Loucy (cell line): ENCODE data around the gene ZNF154.

Experiments used
- H2AFZ ChIP-seq: fragments of 200-600 bp; sonication (generic); 2 replicates; pipeline ENCODE4 v1.6.0; 2016; ENCODE audit warnings: antibody characterized with exemption, mild to moderate bottlenecking, low read length, moderate library complexity
- H3F3A ChIP-seq: fragments of 200-600 bp; 2 replicates; pipeline ENCODE4 v1.6.0; 2016; ENCODE audit warnings: antibody characterized with exemption, low read depth, mild to moderate bottlenecking
- H3K27me3 ChIP-seq: fragments of 200-600 bp; sonication (generic); 2 replicates; pipeline ENCODE4 v1.6.1; 2014; ENCODE audit warnings: low read length, mild to moderate bottlenecking; ENCODE audit not compliant: insufficient read depth, poor library complexity, severe bottlenecking
- H3K36me3 ChIP-seq: fragments of 200-600 bp; sonication (generic); 2 replicates; pipeline ENCODE4 v1.6.1; 2016; ENCODE audit warnings: low read length; ENCODE audit not compliant: insufficient read depth
- H3K4me1 ChIP-seq: fragments of 200-600 bp; sonication (generic); 2 replicates; pipeline ENCODE4 v1.5.1; 2014; ENCODE audit warnings: low read length, mild to moderate bottlenecking; ENCODE audit not compliant: insufficient read depth, poor library complexity, severe bottlenecking
- H3K4me2 ChIP-seq: fragments of 200-600 bp; sonication (generic); 2 replicates; pipeline ENCODE4 v1.6.0; 2014; ENCODE audit warnings: antibody characterized with exemption, low read length, low read depth, mild to moderate bottlenecking; ENCODE audit not compliant: poor library complexity, severe bottlenecking
- H3K4me3 ChIP-seq: fragments of 200-600 bp; sonication (generic); 2 replicates; pipeline ENCODE4 v1.5.1; 2014; ENCODE audit warnings: low read length, mild to moderate bottlenecking, mixed read lengths; ENCODE audit not compliant: poor library complexity, severe bottlenecking
- H3K79me2 ChIP-seq: fragments of 200-600 bp; sonication (generic); 2 replicates; pipeline ENCODE4 v1.6.1; 2014; ENCODE audit warnings: low read length; ENCODE audit not compliant: insufficient read depth
- H3K9ac ChIP-seq: fragments of 200-600 bp; sonication (generic); 2 replicates; pipeline ENCODE4 v1.6.0; 2014; ENCODE audit warnings: mild to moderate bottlenecking, low read depth, low read length, moderate library complexity; ENCODE audit not compliant: poor library complexity, severe bottlenecking
- H3K9me2 ChIP-seq: fragments of 200-600 bp; sonication (generic); replicated peaks from 2 replicates; pipeline ENCODE4 v1.6.1; 2016; ENCODE audit warnings: low read depth, low read length, mixed read lengths
- H3K9me3 ChIP-seq: fragments of 200-600 bp; sonication (generic); 2 replicates; pipeline ENCODE4 v1.6.1; 2014; ENCODE audit warnings: mild to moderate bottlenecking, antibody characterized with exemption, low read length, low read depth; ENCODE audit not compliant: insufficient read depth
- H4K20me1 ChIP-seq: fragments of 200-600 bp; sonication (generic); 2 replicates; pipeline ENCODE4 v1.6.0; 2014; ENCODE audit warnings: antibody characterized with exemption, low read length, mild to moderate bottlenecking; ENCODE audit not compliant: insufficient read depth, poor library complexity, severe bottlenecking
- EZH2phosphoT487 ChIP-seq: fragments of 200-600 bp; IDR thresholded peaks from 2 replicates; pipeline ENCODE4 v1.6.1; 2018; ENCODE audit warnings: antibody characterized with exemption, mild to moderate bottlenecking, moderate library complexity, borderline replicate concordance
- TF ChIP-seq, protein P1 (sequence below): fragments of 200-600 bp; sonication (generic); conservative IDR thresholded peaks from 2 replicates; pipeline ENCODE4 v1.5.1; 2014; ENCODE audit warnings: mild to moderate bottlenecking, antibody characterized with exemption, low read length

ZNF154 gene

DNA sequence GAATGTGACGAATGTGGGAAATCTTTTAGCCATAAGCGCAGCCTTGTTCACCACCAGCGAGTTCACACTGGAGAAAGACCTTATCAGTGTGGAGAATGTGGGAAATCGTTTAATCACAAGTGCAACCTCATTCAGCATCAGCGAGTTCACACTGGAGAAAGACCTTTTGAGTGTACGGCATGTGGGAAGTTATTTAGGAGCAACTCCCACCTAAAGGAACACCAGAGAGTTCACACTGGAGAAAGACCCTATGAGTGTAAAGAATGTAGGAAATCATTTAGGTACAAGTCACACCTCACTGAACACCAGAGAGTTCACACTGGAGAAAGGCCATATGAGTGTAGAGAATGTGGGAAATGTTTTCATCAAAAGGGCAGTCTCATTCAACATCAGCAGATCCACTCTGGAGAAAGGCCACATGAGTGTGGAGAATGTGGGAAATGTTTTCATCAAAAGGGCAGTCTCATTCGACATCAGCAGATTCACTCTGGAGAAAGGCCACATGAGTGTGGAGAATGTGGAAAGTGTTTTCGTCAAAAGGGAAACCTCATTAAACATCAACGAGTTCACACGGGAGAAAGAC is 45.2 kb upstream of the ZNF154 start:
- no peaks in the 10 kb centered on the region for H3K9me2 ChIP-seq
- H4K20me1 ChIP-seq: no peaks in the 10 kb centered on the region
- peaks cover 50% of the 10 kb centered on the region for H3K36me3 ChIP-seq
- H3K4me1 ChIP-seq: peaks cover under 1% of the 10 kb centered on the region
- H2AFZ ChIP-seq: no peak overlapping the region
- H3K79me2 ChIP-seq: peaks cover 20% of the 10 kb centered on the region
- no peaks in the 10 kb centered on the region for H3K27me3 ChIP-seq
- H3K9me3 ChIP-seq: peaks cover 34% of the 10 kb centered on the region; the same call in 1 of the 2 replicates
- no peaks in the 10 kb centered on the region for H3F3A ChIP-seq
- TF ChIP-seq, protein P1, sequence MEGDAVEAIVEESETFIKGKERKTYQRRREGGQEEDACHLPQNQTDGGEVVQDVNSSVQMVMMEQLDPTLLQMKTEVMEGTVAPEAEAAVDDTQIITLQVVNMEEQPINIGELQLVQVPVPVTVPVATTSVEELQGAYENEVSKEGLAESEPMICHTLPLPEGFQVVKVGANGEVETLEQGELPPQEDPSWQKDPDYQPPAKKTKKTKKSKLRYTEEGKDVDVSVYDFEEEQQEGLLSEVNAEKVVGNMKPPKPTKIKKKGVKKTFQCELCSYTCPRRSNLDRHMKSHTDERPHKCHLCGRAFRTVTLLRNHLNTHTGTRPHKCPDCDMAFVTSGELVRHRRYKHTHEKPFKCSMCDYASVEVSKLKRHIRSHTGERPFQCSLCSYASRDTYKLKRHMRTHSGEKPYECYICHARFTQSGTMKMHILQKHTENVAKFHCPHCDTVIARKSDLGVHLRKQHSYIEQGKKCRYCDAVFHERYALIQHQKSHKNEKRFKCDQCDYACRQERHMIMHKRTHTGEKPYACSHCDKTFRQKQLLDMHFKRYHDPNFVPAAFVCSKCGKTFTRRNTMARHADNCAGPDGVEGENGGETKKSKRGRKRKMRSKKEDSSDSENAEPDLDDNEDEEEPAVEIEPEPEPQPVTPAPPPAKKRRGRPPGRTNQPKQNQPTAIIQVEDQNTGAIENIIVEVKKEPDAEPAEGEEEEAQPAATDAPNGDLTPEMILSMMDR: no peak
- TF ChIP-seq EZH2phosphoT487: no peak
- no peak overlapping the region for H3K4me2 ChIP-seq
- no peak overlapping the region for H3K9ac ChIP-seq
- no peak overlapping the region for H3K4me3 ChIP-seq

DNA sequence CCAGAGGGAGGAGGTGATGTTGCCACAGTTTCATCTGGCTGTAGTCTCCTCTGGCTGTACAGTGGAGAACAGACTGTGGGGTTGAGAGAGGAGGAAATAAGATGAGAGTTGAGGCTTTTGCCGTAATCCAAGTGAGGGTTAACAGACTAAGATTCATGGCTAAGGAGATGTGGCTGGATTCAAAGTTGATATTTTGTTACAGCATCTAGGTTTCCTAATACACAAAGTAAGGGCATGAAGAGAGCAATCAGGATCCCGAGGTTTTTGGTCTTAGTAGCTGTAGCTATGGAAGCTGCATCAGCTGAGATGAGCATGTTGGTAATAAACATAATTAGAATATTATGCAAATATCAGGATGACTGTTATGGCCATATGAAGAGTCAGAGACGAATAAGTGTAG is 39.0 kb upstream of the ZNF154 start:
- no peak overlapping the region for H2AFZ ChIP-seq
- peak overlapping the region; percentile 91 for H3K9ac ChIP-seq
- H3K79me2 ChIP-seq: peaks cover 44% of the 10 kb centered on the region
- peak overlapping the region; percentile 91 for H3K4me2 ChIP-seq
- no peaks in the 10 kb centered on the region for H3F3A ChIP-seq
- peaks cover 26% of the 10 kb centered on the region for H3K36me3 ChIP-seq
- peak overlapping the region; percentile 91 for H3K4me3 ChIP-seq
- no peak for TF ChIP-seq EZH2phosphoT487
- TF ChIP-seq, protein P1: no peak
- peaks cover 11% of the 10 kb centered on the region; the same call in 1 of the 2 replicates for H3K9me3 ChIP-seq
- peaks cover 4% of the 10 kb centered on the region for H4K20me1 ChIP-seq
- no peaks in the 10 kb centered on the region for H3K9me2 ChIP-seq
- H3K4me1 ChIP-seq: peaks cover 19% of the 10 kb centered on the region
- H3K27me3 ChIP-seq: peaks cover 9% of the 10 kb centered on the region

DNA sequence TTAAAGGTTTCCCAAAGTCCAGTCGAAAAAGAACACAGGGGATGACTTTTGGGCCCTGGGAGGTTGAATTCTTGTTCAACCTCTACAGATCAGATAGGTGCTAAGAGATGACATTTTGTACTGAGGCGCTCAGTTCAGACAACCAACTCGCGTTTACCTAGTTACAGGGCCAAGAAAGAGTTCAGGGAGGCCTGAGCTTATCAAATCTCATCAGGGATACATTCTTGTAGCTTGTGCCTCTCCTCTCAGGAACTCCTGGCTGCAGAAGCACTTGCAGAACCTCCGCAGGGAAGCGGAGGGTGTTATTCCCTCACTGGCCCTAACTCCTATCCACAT is 38.4 kb upstream of the ZNF154 start:
- Histone ChIP-seq H3K9me3 (peaks cover 8% of the 10 kb centered on the region; the same call in 1 of the 2 replicates), H3K27me3 (peaks cover 9% of the 10 kb centered on the region), H2AFZ (0 out of 2 replicates have a peak overlapping the region, but pooled peaks have one; percentile 87), H3F3A (no peaks in the 10 kb centered on the region), H4K20me1 (peaks cover 4% of the 10 kb centered on the region), H3K79me2 (peaks cover 44% of the 10 kb centered on the region), H3K36me3 (peaks cover 20% of the 10 kb centered on the region; the same call in 1 of the 2 replicates), H3K9ac (peak overlapping the region; percentile 91), H3K4me2 (peak overlapping the region; percentile 91), H3K9me2 (no peaks in the 10 kb centered on the region), H3K4me3 (peak overlapping the region; percentile 91), H3K4me1 (peaks cover 19% of the 10 kb centered on the region)
- TF ChIP-seq EZH2phosphoT487: no peak
- TF ChIP-seq, protein P1: no peak
